NB4 (cell line): ENCODE measurements around the gene ADGRG6.

Source experiments
- DNase-seq: peaks from one replicate; pipeline ENCODE4 v3.0.0; 2010; ENCODE audit warnings: low read depth
- H3K4me3 ChIP-seq: one replicate; pipeline ENCODE4 v1.5.1; 2011; ENCODE audit warnings: mild to moderate bottlenecking, low read depth, low read length, moderate library complexity
- MYC ChIP-seq: IDR thresholded peaks from 2 replicates; pipeline ENCODE4 v1.6.1; 2011; ENCODE audit warnings: low read depth, low read length
- POLR2A ChIP-seq: IDR thresholded peaks from 2 replicates; pipeline ENCODE4 v1.6.1; 2011; ENCODE audit warnings: mild to moderate bottlenecking; ENCODE audit not compliant: insufficient read length; ENCODE audit errors: extremely low read depth
- TF ChIP-seq, protein P1 (sequence below): IDR thresholded peaks from 2 replicates; pipeline ENCODE4 v1.6.1; 2011; ENCODE audit warnings: low read depth, low read length
- TF ChIP-seq, protein P2 (sequence below): IDR thresholded peaks from one replicate; pipeline ENCODE4 v1.5.1; 2012; ENCODE audit warnings: low read depth, low read length

Gene ADGRG6

DNA sequence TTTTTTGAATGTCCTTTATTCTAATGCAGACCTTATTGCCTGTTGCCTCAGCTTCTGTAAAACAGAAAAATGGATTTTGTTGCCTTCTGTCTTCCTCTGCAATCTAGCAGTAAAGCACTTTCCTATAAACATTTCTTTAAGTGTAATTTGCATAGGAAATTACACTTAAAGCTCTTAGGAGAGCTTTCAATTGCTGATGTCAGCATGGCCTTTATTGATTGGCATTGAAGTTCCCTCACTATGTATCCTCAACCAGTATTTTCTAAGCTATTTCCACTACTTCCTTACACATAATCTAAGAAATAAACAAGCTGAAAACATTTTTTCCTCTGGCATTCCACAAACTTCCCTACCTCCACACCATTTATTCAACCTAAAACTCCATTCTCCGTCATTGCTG is 22.3 kb downstream of the ADGRG6 start:
- no peak for TF ChIP-seq POLR2A
- DNase-seq: no peak
- no peak overlapping the region for H3K4me3 ChIP-seq

DNA sequence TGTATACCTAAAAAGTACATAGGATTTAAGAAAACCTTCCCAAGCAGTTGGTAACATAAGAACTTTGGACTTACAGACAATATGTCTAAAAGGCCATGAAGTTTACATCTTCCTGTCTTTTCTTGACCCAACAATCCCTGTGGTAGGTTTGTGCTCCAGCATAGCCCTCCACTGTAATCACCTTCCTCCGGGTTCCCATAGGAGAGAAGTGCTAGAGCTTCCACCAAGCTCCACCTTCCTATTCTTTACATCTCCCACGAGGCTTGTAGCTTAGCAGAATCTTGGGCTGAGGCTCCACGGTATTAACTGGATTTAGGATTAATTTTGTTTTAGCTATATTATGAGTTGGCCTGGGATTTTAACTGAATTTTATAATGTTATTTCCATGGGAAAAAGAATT is 23.3 kb downstream of the ADGRG6 start:
- DNase-seq: no peak
- H3K4me3 ChIP-seq: no peak overlapping the region
- no peak for TF ChIP-seq MYC
- TF ChIP-seq, protein P1, sequence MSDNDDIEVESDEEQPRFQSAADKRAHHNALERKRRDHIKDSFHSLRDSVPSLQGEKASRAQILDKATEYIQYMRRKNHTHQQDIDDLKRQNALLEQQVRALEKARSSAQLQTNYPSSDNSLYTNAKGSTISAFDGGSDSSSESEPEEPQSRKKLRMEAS: no peak
- TF ChIP-seq POLR2A: no peak
- TF ChIP-seq, protein P2, sequence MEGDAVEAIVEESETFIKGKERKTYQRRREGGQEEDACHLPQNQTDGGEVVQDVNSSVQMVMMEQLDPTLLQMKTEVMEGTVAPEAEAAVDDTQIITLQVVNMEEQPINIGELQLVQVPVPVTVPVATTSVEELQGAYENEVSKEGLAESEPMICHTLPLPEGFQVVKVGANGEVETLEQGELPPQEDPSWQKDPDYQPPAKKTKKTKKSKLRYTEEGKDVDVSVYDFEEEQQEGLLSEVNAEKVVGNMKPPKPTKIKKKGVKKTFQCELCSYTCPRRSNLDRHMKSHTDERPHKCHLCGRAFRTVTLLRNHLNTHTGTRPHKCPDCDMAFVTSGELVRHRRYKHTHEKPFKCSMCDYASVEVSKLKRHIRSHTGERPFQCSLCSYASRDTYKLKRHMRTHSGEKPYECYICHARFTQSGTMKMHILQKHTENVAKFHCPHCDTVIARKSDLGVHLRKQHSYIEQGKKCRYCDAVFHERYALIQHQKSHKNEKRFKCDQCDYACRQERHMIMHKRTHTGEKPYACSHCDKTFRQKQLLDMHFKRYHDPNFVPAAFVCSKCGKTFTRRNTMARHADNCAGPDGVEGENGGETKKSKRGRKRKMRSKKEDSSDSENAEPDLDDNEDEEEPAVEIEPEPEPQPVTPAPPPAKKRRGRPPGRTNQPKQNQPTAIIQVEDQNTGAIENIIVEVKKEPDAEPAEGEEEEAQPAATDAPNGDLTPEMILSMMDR: no peak

DNA sequence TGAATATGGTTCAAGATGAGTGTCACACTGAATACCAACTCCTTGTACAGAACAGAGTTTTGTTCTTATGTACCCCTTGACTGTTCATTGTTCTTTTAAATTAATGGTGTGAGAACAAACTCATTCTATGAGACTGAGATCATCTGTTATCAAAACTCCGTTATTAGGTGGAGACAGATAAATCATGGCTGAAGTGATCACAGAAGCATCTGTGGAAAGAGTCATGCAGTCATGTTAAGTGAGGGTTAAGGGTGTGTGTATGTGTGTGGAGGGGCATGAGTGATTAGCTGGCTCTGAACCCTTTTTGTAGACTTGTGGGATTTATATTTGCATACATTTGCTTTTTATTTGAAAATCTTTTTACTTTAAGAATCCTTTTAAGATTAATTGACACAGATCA is 24.7 kb downstream of the ADGRG6 start:
- TF ChIP-seq, protein P2: no peak
- no peak overlapping the region for H3K4me3 ChIP-seq
- no peak for DNase-seq

DNA sequence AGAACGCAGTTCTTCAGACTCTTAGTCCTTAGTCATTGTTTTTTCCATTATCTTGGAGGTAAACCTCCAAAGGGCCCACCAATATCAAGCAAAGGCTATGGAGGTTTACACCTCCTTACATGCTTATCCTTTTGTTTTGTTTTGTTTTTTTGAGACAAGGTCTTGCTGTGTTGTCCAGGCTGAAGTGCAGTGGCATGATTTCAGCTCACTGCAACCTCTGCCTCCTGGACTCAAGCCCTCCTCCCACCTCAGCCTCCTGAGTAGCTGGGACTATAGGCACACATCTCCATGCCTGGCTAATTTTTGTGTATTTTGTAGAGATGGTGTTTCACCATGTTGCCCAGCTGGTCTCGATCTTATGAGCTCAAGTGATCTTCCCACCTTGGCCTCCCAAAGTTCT is 26.3 kb downstream of the ADGRG6 start:
- H3K4me3 ChIP-seq: no peak overlapping the region
- no peak for DNase-seq
- TF ChIP-seq, protein P2: no peak
- TF ChIP-seq MYC (no peak), POLR2A (no peak)
- TF ChIP-seq, protein P1: no peak

DNA sequence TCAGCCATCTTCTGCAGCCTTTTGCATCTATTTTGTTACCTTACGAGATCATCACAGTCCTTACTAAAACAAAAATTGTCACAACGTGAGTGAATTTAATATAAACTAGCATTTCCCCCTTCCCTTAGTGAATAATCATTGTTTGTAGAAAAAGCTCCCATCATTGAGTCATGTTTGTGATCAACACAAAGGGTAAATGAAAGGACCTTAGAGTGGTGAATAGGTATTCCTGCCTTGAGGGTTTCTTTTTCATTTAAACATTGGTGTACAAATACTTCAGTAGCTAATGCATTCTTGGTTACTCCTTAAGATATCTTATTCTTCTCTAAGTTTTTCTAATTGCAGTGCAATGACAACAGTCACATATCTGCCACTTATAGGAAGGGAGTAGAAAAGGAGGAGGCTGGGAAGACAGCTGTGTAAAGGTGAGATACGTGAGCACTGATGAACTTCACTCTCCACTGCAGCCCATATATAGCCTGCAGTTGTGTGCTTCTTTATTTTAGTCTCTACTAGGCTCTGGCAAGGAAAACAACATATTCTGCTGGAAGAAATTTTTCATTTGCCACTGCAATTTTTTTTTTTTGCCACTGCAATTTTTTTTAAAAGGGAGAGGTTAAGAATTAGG is 27.8 kb downstream of the ADGRG6 start:
- TF ChIP-seq, protein P1: no peak
- TF ChIP-seq, protein P2: no peak
- TF ChIP-seq POLR2A: no peak
- TF ChIP-seq MYC: no peak

DNA sequence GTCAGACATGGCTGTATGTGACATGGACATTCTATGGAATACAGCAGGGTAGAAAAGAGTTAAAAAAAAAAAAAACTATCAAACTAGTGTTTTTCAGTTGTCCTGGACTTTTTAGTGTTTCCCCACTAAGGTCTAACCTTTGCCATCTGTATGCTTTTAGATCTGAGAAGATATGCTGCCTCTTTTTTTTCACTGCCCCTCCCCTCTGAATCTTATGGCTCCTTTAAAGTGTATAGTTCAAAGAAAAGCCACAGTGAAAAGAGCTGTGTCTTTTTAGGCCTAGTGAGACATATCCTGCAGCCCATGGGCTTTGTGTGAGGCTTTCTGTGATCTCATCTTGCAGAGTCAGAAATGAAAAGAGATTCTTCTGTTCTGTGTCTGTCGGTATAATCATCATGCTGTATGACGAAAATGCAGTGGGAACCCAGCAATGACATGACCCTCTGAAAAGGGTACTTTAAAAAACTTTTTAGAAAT is 29.3 kb downstream of the ADGRG6 start:
- no peak overlapping the region for H3K4me3 ChIP-seq
- TF ChIP-seq, protein P2: no peak
- TF ChIP-seq, protein P1: no peak
- TF ChIP-seq POLR2A: no peak
- no peak for TF ChIP-seq MYC
- no peak for DNase-seq

More for the DNA sequence above, 27.8 kb downstream of the ADGRG6 start:
- no peak for DNase-seq
- H3K4me3 ChIP-seq: no peak overlapping the region
